Measurements from ENCODE around the gene RPSA. TPM values are rescaled to one million over a fixed set of nuclear protein-coding genes. Genes with fewer than 3 reads are reported as not detected.
"Not testable (repeated sequence)": the region's sequence is repeated elsewhere in the genome, so short reads cannot be mapped to it uniquely, and the experiment has no call there.

The RPSA gene
- total RNA-seq, 1 experiment from 2014 or later = 2,486 TPM

DNA sequence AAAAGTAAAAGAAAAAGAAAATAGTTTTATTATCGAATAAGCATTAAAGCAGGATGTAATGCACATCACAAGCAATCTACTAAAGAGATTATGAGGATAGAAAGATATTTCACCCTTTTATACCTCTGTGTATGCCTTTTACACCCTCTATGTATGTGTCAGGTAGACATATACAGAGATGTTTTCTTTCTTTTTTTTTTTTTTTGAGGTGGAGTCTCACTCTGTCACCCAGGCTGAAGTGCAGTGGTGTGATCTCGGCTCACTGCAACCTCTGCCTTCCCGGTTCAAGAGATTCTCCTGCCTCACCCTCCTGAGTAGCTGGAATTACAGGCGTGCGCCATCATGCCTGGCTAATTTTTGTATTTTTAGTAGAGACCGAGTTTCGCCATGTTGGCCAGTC is 47.4 kb downstream of the RPSA start:
- H3K4me3 ChIP-seq (replicated peaks in 1 of 2; ENCODE audit: low read depth in 1 of 2, low read length in 2 of 2); H3K9ac ChIP-seq (ENCODE audit: low read length); H3K9me3 ChIP-seq (ENCODE audit: control insufficient read depth in 1 of 2, insufficient read depth in 1 of 2, low read depth in 1 of 2, low read length in 2 of 2); H3K4me1 ChIP-seq (ENCODE audit: control insufficient read depth in 1 of 2, insufficient read depth in 2 of 2, low read length in 2 of 2); ATAC-seq; RAD21 ChIA-PET (ENCODE audit: low non-redundant PET in 1 of 2, low total read pairs in 2 of 2, uncharacterized antibody in 2 of 2, unreplicated experiment in 2 of 2); H3K27me3 ChIP-seq (ENCODE audit: insufficient read depth, low read length); H2AFZ ChIP-seq (ENCODE audit: low read depth, low read length, poor library complexity, severe bottlenecking); DNase-seq (ENCODE audit: low read depth, low spot score); H4K20me1 ChIP-seq (ENCODE audit: insufficient read depth); BruUV-seq (replicated peaks); H3K27ac ChIP-seq (ENCODE audit: low read depth, low read length); POLR2A ChIA-PET; H3K36me3 ChIP-seq (ENCODE audit: control insufficient read depth in 1 of 2, insufficient read depth in 2 of 2, low read length in 2 of 2); H3K9me2 ChIP-seq (ENCODE audit: insufficient read depth); CTCF ChIA-PET; H3K79me2 ChIP-seq (ENCODE audit: insufficient read depth, low read length); H3K4me2 ChIP-seq (ENCODE audit: low read length); intact Hi-C loops (cut with micrococcal nuclease): not testable (repeated sequence)

DNA sequence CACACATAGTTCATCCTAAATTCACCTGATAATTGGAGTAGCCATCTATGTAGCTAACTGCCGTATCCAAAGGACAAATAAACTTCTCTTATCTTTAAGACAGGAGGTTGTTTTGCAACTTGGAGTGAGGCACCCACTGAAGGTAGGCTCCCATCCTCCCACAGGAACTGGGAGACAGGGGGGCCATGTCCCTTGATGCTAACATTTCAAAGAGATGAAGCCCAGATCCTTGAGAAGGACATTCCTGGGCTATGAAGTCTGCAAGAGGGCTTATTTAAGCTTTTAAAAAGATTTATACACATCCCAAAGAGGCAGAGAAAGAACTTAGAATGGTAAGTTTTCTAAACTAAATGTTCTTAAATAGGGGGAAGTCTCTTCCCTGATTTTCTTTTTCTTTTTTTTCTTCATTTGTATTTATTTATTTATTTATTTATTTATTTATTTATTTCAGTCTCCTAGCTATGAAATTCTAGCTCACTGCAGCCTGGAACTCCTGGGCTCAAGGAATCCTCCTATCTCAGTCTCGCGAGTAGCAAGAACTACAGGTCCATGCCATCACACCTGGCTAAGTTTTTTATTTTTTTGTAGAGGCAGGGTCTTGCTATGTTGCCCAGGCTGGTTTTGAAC is 48.2 kb downstream of the RPSA start:
- intact Hi-C loops (cut with micrococcal nuclease) = no loop called here

More for the DNA sequence above, 48.2 kb downstream of the RPSA start:
- ChIA-PET CTCF (no interaction called here), POLR2A (no interaction called here), RAD21 (ENCODE audit: low non-redundant PET in 1 of 2, low total read pairs in 2 of 2, uncharacterized antibody in 2 of 2, unreplicated experiment in 2 of 2) (no interaction called here)
- Histone ChIP-seq H3K36me3 (ENCODE audit: control insufficient read depth in 1 of 2, insufficient read depth in 2 of 2, low read length in 2 of 2) (no peaks in the 10 kb centered on the region), H3K27me3 (ENCODE audit: insufficient read depth, low read length) (no peaks in the 10 kb centered on the region), H3K4me2 (ENCODE audit: low read length) (no peak overlapping the region), H3K4me3 (replicated peaks in 1 of 2; ENCODE audit: low read depth in 1 of 2, low read length in 2 of 2) (no peak overlapping the region), H3K79me2 (ENCODE audit: insufficient read depth, low read length) (no peaks in the 10 kb centered on the region), H3K9ac (ENCODE audit: low read length) (no peak overlapping the region), H3K4me1 (ENCODE audit: control insufficient read depth in 1 of 2, insufficient read depth in 2 of 2, low read length in 2 of 2) (no peaks in the 10 kb centered on the region), H4K20me1 (ENCODE audit: insufficient read depth) (no peaks in the 10 kb centered on the region), H3K27ac (ENCODE audit: low read depth, low read length) (no peak overlapping the region), H3K9me2 (ENCODE audit: insufficient read depth) (no peaks in the 10 kb centered on the region), H2AFZ (ENCODE audit: low read depth, low read length, poor library complexity, severe bottlenecking) (no peak overlapping the region), H3K9me3 (ENCODE audit: control insufficient read depth in 1 of 2, insufficient read depth in 1 of 2, low read depth in 1 of 2, low read length in 2 of 2) (no peaks in the 10 kb centered on the region)
- TF ChIP-seq, protein P1, sequence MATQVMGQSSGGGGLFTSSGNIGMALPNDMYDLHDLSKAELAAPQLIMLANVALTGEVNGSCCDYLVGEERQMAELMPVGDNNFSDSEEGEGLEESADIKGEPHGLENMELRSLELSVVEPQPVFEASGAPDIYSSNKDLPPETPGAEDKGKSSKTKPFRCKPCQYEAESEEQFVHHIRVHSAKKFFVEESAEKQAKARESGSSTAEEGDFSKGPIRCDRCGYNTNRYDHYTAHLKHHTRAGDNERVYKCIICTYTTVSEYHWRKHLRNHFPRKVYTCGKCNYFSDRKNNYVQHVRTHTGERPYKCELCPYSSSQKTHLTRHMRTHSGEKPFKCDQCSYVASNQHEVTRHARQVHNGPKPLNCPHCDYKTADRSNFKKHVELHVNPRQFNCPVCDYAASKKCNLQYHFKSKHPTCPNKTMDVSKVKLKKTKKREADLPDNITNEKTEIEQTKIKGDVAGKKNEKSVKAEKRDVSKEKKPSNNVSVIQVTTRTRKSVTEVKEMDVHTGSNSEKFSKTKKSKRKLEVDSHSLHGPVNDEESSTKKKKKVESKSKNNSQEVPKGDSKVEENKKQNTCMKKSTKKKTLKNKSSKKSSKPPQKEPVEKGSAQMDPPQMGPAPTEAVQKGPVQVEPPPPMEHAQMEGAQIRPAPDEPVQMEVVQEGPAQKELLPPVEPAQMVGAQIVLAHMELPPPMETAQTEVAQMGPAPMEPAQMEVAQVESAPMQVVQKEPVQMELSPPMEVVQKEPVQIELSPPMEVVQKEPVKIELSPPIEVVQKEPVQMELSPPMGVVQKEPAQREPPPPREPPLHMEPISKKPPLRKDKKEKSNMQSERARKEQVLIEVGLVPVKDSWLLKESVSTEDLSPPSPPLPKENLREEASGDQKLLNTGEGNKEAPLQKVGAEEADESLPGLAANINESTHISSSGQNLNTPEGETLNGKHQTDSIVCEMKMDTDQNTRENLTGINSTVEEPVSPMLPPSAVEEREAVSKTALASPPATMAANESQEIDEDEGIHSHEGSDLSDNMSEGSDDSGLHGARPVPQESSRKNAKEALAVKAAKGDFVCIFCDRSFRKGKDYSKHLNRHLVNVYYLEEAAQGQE (IDR thresholded peaks at IDR 0.05; ENCODE audit: low read depth) = no peak
- TF ChIP-seq FOSL1 (IDR thresholded peaks at IDR 0.05; ENCODE audit: low read depth) = no peak
- TF ChIP-seq EZH2phosphoT487 (IDR thresholded peaks at IDR 0.05; ENCODE audit: borderline replicate concordance) = no peak
- TF ChIP-seq EZH2 (IDR thresholded peaks at IDR 0.05) = no peak
- no peak for TF ChIP-seq SIN3A (IDR thresholded peaks at IDR 0.05; ENCODE audit: low read depth)
- no peak for TF ChIP-seq POLR2A (IDR thresholded peaks at IDR 0.05; ENCODE audit: borderline replicate concordance, extremely low read depth, insufficient read depth, insufficient read length)
- TF ChIP-seq ELF1 (IDR thresholded peaks at IDR 0.05; ENCODE audit: borderline replicate concordance, low read depth) = no peak
- TF ChIP-seq, protein P2, sequence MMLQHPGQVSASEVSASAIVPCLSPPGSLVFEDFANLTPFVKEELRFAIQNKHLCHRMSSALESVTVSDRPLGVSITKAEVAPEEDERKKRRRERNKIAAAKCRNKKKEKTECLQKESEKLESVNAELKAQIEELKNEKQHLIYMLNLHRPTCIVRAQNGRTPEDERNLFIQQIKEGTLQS (IDR thresholded peaks at IDR 0.05) = no peak
- TF ChIP-seq TCF7L2 (IDR thresholded peaks at IDR 0.05; ENCODE audit: borderline replicate concordance, extremely low read depth, insufficient read depth, insufficient read length) = no peak
- no peak for TF ChIP-seq POLR2AphosphoS5 (IDR thresholded peaks at IDR 0.05; ENCODE audit: low read depth, low read length)
- TF ChIP-seq ZNF274 (IDR thresholded peaks at IDR 0.05; ENCODE audit: low read depth, low read length) = no peak
- no peak for TF ChIP-seq CEBPB (IDR thresholded peaks at IDR 0.05; ENCODE audit: low read depth)
- TF ChIP-seq ZFX (IDR thresholded peaks at IDR 0.05) = no peak
- no peak for TF ChIP-seq RAD21 (IDR thresholded peaks at IDR 0.05; ENCODE audit: low read depth)
- TF ChIP-seq, protein P3, sequence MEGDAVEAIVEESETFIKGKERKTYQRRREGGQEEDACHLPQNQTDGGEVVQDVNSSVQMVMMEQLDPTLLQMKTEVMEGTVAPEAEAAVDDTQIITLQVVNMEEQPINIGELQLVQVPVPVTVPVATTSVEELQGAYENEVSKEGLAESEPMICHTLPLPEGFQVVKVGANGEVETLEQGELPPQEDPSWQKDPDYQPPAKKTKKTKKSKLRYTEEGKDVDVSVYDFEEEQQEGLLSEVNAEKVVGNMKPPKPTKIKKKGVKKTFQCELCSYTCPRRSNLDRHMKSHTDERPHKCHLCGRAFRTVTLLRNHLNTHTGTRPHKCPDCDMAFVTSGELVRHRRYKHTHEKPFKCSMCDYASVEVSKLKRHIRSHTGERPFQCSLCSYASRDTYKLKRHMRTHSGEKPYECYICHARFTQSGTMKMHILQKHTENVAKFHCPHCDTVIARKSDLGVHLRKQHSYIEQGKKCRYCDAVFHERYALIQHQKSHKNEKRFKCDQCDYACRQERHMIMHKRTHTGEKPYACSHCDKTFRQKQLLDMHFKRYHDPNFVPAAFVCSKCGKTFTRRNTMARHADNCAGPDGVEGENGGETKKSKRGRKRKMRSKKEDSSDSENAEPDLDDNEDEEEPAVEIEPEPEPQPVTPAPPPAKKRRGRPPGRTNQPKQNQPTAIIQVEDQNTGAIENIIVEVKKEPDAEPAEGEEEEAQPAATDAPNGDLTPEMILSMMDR (IDR thresholded peaks at IDR 0.05 in 2 of 3, conservative IDR thresholded peaks at IDR 0.05 in 1 of 3; ENCODE audit: borderline replicate concordance in 1 of 3, insufficient read depth in 1 of 3, low read depth in 2 of 3, low read length in 2 of 3) = no peak
- ATAC-seq (no peak), DNase-seq (ENCODE audit: low read depth, low spot score) (no peak)
- no TSS peak for BruUV-seq (replicated peaks)
